GM19395 (cell line): ENCODE results near the gene RAB3C.

ENCODE experiments used
- ATAC-seq: cut with Tn5 transposase; IDR thresholded peaks from one replicate; pipeline ENCODE4 v1.9.1; 2021; ENCODE audit warnings: mild to moderate bottlenecking, moderate library complexity; ENCODE audit not compliant: unreplicated experiment

The RAB3C gene

GRCh38 chr5:58718269-58718978 lies 135.5 kb downstream of the RAB3C start:
- no peak for ATAC-seq

DNA sequence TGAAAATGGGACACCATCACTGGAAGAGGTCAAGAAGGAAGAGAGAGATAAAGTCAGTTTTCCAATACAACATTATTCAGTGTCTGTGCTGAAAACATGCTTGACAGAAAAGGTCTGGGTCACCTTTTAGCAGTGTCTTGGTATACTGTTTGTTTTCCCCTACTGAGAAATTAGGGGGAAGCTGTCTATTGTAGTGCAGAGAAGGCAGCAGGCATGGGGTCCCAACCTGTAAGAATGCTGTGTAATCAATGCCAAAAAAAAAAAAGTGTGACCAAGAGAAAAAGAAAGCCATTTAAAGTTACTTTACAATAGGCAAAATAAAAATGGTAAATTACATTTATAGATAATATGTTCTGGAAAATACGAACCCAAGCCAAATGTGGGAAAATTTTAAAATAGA lies 139.3 kb downstream of the RAB3C start:
- no peak for ATAC-seq

DNA sequence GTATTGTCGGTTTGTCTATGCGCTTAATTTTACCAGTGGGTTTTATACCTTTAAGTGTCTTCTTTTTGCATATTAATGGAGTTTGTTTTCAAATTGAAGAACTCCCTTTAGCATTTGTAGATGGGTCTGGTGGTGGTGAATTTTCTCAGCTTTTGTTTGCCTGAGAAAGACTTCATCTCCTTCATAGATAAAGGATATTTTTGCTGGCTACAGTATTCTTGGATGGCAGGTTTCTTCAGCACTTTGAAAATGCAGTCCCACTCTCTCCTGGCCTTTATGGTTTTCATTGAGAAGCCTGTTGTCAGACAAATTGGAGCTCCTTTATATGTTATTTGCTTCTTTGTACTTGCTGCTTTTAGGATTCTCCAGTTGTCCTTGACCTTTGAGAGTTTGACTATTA lies 142.1 kb downstream of the RAB3C start:
- no peak for ATAC-seq

DNA sequence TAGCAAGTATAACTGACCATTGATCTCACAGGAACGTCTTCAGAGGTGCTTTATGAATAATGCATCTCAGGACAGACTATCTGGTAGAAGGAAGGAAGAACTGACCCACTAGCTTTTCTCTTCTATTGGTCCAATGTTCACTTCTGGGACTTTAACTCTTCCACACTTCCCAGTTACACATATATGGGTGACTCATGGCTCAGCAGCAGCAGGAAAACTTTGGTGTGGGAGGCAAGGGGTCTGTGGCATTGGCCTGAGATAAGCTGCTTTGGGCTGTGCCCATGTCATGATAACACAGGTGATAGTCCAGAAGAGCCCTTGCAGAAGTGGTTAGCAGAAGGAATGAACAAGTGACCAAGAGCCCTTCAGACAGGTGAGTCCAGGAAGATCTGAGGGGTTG lies 148.8 kb downstream of the RAB3C start:
- no peak for ATAC-seq

DNA sequence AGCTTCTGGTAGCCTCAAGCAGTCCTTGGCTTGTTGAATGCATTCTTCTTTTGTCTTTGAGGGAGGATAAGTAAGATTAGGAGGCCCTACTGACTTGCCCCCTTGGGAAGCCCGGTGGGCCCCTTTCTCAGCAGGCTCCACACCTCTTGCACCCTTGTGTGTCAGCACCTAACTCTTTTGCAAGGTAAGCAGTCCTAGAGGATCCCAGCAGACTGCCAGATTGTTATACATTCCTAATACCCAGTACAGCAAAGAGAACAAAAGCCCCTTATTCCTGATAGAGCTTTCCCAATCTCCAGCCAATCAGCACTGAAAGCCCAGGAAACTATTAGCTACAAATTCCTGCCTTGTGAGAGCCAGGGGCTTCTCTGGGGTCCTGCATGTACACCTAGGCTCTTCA lies 152.8 kb downstream of the RAB3C start:
- no peak for ATAC-seq

GRCh38 chr5:58736214-58736613 lies 153.3 kb downstream of the RAB3C start:
- ATAC-seq = no peak

- ATAC-seq = no peak
Observed at GRCh38 chr5:58737671-58738070, 154.8 kb downstream of the RAB3C start.

DNA sequence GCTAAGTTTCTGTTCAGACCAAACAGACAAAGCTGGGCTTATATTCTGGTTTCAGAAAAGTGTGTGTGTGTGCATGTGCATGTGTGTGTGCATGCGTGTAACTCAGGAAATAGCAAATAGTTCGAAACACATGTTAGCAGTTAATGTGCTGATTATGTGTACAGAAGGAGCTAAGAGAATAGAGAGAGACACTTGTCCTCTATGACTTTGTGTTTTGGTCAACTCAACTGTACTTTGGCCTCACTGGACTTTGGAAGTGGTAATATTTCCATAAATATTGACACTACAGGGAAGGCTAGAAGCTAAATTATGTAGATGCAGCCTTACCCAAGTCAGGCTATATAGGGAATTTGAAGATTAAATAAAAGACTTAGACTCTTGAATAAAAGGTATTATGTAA lies 155.5 kb downstream of the RAB3C start:
- no peak for ATAC-seq

DNA sequence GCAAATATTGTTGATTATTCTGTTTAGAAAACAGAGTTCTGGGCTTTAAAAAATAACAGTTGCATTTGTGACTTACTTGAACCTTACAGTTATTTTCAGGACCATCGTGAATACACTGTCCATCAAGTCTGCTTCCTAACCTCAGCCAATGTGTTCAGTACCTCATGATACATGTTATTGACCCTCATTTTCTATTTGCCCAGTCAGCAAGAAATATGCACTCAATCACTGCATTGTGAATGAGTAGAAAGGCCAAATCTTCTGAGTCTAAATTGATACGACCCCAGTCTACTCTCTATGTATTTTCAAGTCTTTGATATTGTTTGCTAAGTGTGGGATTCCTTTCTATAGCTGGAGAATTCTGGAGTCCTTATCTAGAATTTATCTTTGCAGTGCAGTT lies 156.2 kb downstream of the RAB3C start:
- ATAC-seq = no peak

DNA sequence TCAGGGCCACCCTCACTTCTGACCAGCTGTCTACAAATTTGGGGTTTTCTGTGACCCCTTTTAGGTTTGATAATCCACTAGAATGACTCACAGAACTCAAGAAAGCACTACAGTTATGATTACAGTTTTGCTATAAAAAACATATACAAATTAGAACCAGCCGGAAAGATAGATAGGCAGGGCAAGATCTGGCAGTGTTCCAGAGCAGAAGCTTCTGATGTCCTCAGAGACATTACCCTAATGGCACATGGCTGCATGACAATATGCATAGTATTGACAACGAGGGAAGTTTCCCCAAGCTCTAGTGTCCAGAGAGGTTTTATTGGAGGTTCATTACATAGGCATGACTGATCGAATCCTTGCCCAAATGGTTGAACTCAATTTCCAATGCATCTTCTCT lies 158.1 kb downstream of the RAB3C start:
- ATAC-seq = no peak

GRCh38 chr5:58745350-58745749 lies 162.5 kb downstream of the RAB3C start:
- no peak for ATAC-seq

DNA sequence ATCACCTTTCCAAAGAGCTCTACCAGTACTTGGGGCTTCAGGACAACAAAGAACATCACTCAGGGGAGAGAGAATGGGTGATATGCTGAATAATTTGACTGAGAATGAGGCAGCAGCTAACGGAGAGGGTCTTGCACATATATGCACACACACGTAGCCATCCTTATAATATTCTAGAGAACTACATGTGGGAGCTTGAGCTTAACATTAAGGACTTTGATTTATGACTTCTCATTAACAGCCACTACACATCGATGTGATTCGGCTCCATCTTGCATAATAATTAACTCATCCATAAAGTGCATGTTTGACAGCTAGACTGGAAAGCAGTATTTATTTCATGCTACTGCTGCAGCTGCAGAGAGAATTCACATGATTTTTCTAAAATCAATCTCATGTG lies 163.4 kb downstream of the RAB3C start:
- ATAC-seq = no peak

DNA sequence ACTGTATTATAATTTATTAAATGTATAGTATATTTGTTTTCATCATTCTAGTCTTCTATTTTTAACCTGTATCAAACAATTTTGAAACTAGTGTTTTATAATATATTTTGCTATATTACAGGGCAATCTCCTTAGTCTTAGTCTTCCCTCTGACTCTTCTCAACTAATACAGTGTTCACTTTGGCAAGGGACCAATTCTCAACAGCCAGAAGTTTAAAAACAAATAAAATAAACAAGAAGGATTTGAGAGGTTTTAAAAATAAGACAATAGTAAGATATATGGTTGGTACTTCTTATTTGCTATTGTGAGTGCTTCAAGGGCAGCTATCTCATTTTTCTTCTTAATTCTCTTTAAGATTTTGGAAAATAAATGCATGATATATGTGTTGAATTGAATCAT lies 167.2 kb downstream of the RAB3C start:
- ATAC-seq = no peak

GRCh38 chr5:58751222-58751837 lies 168.5 kb downstream of the RAB3C start:
- no peak for ATAC-seq

- no peak for ATAC-seq
Observed at GRCh38 chr5:58752104-58752503, 169.2 kb downstream of the RAB3C start.

- ATAC-seq = no peak
Observed at GRCh38 chr5:58753446-58753845, 170.6 kb downstream of the RAB3C start.

GRCh38 chr5:58754250-58754649 lies 171.4 kb downstream of the RAB3C start:
- ATAC-seq = no peak

GRCh38 chr5:58755397-58755796 lies 172.5 kb downstream of the RAB3C start:
- ATAC-seq = no peak

- peak; percentile 96 for ATAC-seq
Observed at GRCh38 chr5:58759745-58760144, 176.9 kb downstream of the RAB3C start.

- no peak for ATAC-seq
Observed at GRCh38 chr5:58760222-58760621, 177.3 kb downstream of the RAB3C start.

DNA sequence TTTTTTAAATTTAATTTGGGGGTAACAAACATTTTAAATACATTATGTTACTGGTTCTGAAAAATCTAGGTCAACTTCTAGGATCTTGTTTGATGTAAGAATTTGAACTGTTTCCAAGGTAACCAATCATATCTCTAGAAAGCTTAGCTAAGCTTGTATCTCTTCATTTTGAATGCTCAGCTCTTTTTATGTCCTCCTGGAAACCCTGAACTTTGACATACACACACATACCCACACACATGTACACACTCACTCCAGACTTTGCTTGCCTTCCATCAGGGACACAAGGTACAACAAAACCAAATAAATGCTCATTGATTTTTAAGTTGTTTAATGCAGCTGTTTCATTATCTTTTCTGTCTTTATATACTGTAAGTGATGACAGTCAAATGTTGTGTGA lies 178.5 kb downstream of the RAB3C start:
- no peak for ATAC-seq

GRCh38 chr5:58763390-58763789 lies 180.5 kb downstream of the RAB3C start:
- ATAC-seq = no peak

DNA sequence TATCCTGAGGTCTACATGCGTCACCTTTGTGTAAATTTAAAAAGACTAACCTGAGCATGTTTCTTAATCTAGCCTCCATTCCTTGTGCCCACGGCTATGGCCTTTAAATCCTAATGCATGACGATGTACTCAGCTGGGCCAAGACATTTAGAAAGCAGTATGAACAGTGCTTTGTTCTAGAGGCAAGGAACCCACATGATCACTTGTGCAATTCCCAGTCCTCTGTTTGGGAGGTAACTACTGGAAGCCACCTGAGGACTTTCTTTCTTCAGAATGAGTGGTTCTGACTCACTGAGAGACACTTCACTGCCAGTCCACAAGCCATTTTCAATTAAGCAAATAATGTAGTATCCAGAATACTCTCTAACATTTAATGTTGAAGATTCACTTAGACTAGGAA lies 181.3 kb downstream of the RAB3C start:
- no peak for ATAC-seq
